ENCODE measurements around the gene TDP2.

- TF ChIP-seq CTCF (IDR thresholded peaks at IDR 0.05; ENCODE audit: insufficient read depth, low read length) (no peak), GABPA (IDR thresholded peaks at IDR 0.05; ENCODE audit: low read depth) (no peak), POLR2AphosphoS5 (IDR thresholded peaks at IDR 0.05; ENCODE audit: low read depth) (no peak)
Observed at GRCh38 chr6:24650365-24650764, 16.3 kb downstream of the TDP2 start.

Data from HL-60 (cell line).